NOMO-1 treated with DMSO at 0.1 percent for 48 hours (cell line): ENCODE data around the gene ASB13.

Source experiments
- DNase-seq: peaks from one replicate; lab custom pipeline; 2025; ENCODE audit not compliant: unreplicated experiment; lab: John Stamatoyannopoulos, UW

The ASB13 gene, protein sequence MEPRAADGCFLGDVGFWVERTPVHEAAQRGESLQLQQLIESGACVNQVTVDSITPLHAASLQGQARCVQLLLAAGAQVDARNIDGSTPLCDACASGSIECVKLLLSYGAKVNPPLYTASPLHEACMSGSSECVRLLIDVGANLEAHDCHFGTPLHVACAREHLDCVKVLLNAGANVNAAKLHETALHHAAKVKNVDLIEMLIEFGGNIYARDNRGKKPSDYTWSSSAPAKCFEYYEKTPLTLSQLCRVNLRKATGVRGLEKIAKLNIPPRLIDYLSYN

DNA sequence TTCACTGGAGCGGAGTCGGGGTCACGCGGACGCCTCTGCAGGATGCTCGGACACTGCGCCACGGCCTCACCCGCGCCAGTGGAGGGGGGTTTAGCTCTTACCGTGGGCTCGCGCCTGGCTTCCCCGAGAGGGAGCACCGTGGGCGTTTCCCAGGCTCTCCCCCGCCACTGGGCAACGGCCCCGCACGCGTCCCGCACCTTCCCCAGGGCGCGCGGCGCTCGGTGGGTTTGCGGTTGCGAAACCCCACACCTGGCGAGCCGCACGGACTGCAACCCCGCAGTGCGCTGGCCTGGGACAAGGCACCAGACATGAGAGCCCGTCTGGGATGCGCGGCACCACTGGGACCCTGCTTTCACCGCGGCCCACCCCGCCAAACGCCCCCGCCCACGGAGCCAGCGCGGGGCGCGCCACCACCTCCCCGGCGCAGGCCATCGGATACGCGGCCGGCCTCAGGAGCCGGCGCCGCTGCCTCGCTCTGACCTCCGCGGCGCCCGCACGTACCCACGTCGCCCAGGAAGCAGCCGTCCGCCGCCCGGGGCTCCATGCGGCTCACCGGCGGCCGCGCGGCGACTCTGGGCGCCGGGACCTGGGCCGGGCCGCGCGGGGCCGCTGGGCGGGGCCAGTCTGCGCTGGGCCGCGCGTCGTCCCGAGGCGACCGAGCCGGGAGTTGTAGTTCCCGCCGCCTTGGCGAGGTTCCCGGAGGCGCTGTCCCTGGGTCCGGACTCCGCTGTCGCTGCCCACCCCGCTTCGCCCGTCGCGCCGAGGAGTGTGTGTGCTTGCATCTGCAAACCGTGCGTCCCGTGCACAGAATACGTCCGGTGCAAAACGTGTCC is at the start of gene ASB13:
Gene ASB13, minus strand, starts transcription at position 588 of the 833 bp plus-strand sequence. Its CDS starts 44 bp downstream, at position 544.
- peak; percentile 51 for DNase-seq

DNA sequence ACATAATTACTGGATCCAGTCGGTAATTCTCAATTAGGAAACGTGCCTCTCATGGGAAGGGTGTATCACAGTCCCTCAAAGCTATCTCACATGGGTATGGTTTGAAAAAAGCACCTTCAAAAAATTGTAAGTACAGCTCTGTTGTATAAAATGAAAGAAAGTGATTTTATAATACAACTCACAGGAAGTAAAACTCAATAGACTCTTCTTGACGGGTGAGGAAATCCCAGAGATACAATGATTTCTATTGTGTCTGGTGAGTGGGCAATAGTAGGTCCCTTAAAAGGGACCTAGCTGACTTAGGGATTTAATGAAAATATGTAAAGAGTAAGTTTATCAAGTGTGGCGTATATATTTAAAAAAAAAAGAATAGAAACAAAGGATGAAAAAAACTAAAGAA is 45.2 kb upstream of the ASB13 start:
- DNase-seq, result no peak

DNA sequence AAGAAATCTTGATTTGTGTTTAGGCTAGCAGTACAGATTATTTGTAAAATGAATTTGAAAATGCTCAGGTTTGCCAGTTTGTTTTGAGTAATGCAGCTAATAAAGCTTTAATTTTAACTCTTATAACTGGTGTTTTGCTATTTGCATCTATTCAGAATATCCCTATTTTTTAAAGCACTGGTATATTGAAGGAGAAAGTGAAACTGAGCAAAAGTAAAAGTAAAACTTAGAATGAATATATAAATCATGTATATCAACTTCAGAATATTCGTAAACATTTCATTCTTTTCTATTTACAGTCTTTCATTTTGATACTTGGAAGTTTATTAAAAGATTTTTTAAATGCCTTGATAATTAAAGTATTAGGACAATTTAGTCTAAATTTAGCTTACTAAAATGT is 44.5 kb upstream of the ASB13 start:
- no peak for DNase-seq

DNA sequence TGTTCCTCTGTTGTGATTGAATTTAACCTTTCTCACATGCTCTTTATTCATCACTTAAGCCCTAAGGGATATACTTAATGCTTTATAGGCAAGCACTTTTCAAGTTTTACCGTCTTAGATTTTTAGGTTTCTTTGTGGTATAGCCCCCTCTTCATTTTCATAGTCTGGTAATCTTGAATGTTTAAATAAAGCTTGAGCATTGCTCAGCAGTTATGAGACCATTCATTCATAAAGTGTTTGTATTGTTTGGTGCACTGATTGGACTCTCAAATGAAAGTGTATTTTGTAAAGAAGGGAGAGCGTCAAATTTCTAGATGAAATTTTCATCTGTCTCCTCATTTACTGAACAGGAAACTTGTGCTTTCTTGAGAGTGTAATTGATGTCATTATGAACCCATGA is 43.5 kb upstream of the ASB13 start:
- no peak for DNase-seq

DNA sequence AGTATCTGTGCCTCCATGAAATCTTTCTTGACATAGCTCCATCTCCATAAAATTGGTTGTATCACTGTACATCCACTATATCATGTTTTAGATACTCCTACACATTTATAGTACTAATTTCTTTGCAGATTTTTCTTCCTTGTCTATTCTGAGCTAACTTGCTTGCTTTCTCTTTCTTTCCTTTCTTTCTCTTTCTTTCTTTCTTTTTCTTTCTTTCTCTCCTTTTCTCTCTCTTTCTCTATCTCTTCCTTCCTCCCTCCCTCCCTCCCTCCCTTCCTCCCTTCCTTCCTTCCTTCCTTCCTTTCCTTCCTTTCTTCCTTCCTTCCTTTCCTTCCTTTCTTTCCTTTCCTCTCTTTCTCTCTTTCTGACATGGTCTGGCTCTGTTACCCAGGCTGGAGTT is 42.0 kb upstream of the ASB13 start:
- no peak for DNase-seq

DNA sequence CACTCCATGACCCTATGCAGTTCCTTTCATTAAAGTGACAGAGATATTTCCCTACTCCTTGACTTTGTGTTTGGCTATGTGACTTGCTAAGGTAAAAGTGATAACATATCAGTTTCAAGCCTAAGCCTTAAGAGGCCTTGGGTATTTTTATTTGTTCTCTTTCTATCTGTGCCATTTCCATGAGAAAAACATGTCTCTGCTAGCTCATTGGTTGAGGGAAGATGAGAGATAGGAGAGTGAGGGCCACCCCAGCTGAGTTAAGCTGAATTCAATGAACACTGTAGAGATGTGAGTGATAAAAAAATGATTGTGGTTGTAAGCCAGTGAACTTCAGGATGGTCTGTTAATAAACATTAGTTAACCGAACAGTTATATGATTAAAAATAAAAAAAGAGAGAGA is 31.7 kb upstream of the ASB13 start:
- no peak for DNase-seq

DNA sequence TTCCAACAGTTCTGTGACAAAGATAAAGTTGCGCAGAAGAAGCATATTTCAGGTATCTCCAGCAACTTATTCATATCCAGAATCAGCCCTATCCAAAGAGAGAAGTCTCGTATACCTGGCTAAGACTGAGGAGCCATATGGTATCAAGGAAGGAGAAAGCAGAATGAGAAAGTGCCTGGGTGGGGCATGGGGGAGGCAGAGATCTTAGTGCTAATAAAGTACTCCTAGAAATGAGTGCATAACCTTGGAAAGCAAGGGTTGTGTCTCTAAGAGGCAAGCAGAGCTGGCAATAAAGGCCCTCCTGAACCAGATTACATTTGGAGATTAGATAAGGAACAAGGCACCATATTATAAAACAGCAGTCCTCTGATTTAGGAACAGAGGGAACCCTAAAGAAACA is 30.9 kb upstream of the ASB13 start:
- no peak for DNase-seq

DNA sequence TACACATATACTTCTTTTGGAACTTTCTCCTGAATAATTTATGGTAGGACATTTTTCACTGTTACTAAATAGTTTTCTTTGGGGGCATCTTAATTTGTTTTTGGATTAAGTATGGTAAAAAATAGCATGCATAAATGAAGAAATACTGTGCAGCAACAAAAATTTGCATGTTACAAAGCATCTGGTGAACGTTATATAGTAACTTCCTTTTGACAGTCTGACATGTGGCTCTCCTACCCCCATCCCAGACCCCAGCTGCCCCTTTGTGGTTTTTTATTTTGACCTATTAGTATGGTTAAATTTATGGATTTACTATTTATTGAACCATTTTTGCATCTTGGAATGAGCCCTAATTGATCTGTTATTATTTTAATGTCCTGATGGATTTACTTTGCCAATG is 28.2 kb upstream of the ASB13 start:
- DNase-seq, result no peak

DNA sequence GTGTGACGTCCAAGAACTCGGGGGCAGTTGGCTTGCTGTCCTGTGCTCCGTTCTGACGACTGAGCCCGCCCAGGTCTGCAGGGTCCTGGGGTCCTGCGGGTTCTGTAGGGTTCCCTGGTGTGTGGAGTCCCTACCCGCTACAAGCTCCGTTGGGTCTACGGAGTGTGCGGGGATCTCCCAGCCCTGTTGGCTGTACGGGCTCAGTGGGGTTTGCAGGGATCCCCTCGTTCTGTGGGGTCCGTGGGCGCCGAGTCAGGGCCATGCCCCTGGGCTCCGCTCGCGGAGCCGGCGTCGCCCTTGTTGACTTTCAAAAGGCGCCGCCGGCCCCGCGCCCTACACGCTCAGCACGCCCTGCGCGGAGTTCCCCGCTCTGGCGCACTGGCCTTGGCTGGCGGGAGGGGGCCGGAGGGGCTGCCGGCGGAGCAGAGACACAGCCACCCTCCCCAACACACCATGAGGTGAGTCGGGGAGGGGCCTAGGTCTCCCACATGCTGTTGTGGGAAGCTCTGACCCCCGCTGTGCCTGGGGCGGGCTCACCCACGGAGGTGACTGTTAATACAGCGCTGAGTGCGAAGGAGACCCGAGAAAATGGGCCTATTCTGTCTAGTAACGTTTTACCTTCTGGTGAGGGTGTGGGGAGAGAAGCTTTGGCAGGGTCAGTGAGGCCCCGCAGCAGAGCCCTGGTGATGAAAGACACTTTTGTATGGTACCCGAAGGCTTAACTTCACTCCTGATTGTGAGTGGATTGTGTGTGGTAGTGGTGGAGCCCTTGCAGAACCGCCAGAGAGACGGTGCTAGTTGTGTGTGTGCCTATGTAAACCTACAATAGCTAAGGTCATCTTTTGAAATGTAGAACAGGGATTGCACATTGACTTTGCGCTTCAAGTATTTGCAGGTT is 26.3 kb upstream of the ASB13 start:
- no peak for DNase-seq

DNA sequence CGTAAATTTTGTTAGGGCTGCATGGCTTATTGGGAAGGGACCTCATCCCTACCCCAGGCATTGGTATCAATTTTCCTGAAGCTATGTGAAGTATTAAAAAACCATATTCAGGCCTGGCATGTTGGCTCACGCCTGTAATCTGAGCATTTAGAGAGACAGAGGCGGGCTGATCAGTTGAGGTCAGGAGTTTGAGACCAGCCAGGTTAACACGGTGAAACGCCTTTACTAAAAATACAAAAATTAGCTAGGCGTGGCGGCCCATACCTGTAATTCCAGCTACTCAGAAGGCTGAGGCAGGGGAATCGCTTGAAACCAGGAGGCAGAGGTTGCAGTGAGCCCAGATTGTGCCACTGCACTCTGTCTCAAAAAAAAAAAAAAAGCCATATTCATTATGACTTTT is 25.4 kb upstream of the ASB13 start:
- DNase-seq, result no peak

DNA sequence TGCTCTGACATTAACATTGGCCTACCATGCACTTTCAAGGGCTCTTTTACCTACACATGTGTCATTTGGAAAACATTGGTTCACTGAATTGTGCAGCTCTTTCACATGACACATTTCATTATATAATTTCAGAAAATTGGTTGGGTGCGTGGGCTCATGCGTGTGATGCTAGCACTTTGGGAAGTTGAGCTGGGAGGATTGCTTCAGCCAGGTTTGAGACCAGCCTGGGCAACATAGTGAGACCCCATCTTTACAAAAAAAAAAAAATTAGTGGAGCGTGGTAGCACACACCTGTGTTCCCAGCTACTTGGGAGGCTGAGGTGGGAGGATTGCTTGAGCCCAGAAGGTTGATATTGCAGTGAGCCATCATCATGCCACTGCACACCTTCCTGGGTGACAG is 22.2 kb upstream of the ASB13 start:
- DNase-seq, result no peak

DNA sequence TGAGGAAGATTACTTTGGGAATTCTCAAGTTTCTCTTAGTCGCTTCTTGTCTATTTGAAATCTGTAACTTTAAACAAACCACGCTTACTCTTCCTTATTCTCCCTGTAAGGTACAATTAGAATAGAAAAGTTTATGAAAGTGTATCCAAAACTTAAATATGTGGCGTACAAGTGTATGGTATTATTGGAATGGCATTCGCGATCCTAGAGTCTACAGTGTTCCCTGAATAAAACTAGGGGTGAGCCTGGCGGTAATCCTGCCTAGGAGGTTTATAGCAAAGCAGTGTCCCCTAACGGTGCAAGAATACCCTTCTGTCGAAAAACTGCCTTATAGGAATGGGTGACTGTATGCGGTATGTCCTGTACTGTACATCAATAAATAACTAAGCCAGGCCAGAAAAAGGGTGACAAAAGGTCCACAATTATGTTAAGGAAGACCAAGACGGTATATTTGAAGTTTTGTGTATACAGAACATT is 19.4 kb upstream of the ASB13 start:
- DNase-seq, result no peak

DNA sequence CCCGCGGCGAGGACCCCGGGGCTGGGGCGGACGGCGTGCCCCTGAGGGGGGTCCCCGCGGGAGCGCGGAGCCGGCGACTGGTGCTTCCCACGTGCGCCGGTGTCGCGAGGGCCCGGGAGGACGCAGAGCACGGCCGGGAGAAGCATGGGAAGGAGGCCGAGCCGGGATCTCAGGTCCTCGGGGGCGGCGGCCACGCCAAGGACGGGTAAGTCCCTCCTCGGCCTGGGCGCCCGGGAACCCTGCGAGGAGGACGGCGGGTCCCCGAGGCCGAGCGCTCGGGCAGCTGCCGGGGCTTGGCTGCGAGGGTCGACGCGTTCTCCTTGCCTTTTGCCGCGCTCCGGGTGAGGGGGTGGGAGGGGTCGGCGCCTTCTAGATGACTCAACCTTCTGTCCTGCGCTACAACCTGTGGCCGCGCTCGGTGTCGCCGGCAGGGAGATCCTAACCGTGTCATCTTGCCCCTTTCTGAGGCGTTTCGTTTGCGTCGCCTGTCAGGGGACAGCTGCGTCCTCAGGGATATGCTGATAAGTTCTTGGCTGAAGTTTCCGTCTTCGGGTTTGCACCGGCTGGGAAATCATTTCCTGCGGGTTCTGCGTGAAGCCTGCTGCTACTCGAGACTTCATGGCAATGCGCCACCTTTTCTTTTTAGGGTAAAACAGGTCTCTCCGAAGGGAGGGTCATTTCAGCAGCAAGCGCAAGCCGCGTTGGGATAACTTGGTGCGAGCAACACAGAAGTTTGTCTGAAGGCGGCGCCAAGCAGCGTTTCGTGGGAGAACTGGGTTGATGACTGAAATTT is 18.8 kb upstream of the ASB13 start:
- DNase-seq, result peak; percentile 60

DNA sequence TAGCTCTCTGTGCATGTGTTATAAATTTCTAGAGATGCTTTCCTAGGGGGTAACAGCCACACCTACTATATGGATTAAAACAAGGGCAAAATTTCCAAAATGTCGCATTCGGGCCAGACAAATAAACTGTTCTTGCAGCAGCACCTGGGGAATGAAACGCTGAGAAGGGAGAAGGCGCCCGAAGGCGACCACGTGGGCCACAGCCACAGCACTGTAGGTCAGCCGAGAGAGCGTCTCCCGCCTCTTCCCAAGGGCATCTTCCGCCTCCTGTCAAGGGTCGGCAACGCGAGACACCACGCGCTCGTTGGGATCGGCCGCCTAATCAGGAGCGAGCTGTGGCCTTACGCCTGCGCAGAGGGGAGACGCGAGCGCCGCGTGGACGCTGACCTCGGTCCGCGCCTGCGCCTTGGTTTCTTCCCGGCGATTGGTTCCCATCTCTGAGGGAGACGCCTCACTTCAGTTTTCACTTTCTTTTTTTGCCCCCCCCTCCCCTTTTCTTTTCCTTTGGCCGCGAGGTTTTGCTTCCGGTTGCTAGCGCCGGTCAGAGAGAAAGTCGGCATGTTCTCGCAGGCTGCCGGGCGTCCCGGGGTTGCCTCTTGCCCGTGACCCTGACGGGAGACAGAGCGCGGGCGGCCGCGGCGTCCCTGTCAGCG is 18.0 kb upstream of the ASB13 start, which contains the start of gene TASOR2:
Gene TASOR2, plus strand, starts transcription at position 521 of the 653 bp plus-strand sequence. CDS start 35,805 bp downstream, outside the sequence.
- DNase-seq, result peak; percentile 97

DNA sequence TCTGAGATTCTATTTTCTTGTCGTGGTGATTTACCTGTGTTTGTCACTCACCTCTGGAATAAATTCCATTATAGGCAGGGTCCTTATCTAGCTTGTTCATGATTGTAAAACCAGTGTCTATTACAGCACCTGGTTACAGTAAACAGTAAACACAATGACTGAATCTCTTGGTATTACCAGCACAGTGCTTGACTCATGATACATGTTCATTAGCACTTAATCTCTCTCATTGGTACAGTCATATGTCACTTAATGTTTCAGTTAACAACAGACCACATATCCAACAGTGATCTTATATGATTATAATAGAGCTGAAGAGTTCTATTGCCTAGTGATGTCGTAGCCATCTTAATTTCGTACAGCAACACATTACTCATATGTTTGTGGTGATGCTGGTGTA is 16.7 kb upstream of the ASB13 start:
- no peak for DNase-seq

DNA sequence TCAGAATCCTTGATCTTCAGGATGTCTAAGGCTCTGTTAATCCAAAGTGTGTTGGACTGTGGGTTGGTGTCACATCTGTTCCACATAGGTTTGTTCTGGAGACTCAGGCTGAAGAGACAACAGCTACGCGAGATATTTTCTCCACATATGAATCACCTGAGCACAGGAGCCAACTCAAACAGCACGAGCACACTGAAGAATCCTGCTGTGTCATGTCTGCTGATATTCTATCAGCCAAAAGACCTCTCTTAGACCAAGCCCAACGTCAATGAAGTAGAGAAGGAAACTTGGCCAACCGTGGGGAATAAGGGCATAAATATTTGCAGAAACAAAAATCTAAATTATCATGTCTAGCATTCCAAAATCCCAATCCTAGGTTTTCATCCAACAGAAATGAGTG is 15.5 kb upstream of the ASB13 start:
- no peak for DNase-seq

DNA sequence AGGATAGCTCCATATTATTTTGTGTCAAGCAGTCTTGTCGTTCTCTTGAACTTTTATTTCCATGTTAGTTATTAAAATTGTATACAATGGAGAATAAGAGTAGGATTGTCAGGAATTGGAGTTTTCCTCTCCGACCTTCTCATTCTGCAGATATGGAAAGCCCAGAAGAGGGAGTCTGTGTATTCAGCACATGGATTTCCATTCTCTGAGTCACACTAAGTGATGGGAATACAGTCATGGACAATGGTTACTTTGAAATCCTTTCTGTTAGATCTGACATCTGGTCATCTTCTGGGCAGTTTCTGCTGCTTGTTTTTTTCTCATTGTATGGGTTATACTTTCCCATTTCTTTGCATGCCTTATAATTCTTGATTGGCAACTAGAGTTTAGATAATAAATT is 13.2 kb upstream of the ASB13 start:
- DNase-seq, result no peak

DNA sequence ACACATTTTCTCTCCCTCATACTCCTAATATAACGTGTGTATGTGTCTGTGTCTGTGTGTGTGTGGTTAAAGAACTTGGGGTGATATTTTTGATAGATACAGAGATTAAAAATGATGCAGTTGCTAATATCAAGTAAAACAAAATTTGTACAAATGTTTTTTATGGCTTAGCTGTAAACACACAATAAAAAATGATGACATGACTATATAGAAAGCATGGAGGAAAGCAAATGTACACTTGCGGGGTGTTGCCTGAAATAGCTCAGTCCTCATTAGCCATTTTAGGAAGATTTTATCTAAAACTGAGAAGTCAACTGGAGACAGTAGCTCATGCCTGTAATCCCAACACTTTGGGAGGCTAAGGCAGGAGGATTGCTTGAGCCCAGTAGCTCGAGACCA is 12.6 kb upstream of the ASB13 start:
- DNase-seq, result no peak

DNA sequence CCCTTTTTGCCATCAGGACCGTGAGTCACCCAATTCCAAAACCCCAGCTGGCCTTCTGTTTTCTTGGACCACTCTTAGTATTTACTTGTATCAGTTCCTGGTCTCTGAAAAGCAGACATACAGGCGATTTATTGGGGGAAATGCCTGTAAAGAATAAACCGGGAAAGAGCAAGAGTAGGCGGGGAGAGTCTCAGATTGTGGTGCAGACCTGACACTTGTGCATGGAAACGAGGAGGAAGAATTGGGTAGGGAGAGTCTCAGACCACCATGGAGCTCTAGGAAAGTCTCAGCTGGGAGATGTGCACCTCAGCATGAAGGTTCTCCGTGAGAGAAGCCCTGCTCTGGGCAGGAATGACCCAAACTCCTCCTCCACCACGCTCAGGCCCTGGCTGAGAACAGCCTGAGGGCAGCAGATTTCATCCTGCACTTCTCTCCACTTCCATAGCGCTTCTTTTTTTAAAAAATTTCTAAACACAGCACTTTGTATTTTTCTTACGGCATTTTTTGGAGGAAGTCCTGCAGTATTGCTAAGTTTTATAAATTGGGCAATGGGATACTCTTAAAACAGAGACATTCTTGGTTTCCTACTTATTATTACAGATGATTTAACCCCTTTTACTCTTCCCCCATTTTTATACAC is 12.1 kb upstream of the ASB13 start:
- DNase-seq, result no peak
